Endothelial cell of umbilical vein (primary cell): ENCODE data around the gene FMNL2.

ENCODE experiments used
- FOS ChIP-seq: IDR thresholded peaks from 2 replicates; pipeline ENCODE4 v1.6.1; 2011; ENCODE audit warnings: mild to moderate bottlenecking, low read length, moderate library complexity, borderline replicate concordance; ENCODE audit not compliant: insufficient read depth
- GATA2 ChIP-seq: IDR thresholded peaks from 2 replicates; pipeline ENCODE4 v1.7.0; 2011; ENCODE audit warnings: low read depth, mild to moderate bottlenecking, moderate library complexity, mixed read lengths, low read length; ENCODE audit not compliant: insufficient read length, insufficient read depth
- MYC ChIP-seq: IDR thresholded peaks from one replicate; pipeline ENCODE4 v1.6.1; 2011; ENCODE audit warnings: mild to moderate bottlenecking, low read depth, low read length
- POLR2AphosphoS5 ChIP-seq: IDR thresholded peaks from 2 replicates; pipeline ENCODE4 v1.6.1; 2012; ENCODE audit warnings: low read depth, mild to moderate bottlenecking, control low read depth, low read length, moderate library complexity; ENCODE audit not compliant: insufficient read depth
- TF ChIP-seq, protein P1 (sequence below), 2 donors: IDR thresholded peaks; 1 replicate in 1 of 2; 2 replicates in 1 of 2; pipeline ENCODE4 v1.5.1; 2011; ENCODE audit warnings: low read length in 2 of 2, mild to moderate bottlenecking in 2 of 2, moderate library complexity in 2 of 2, control low read depth in 1 of 2, inconsistent platforms in 1 of 2, low read depth in 1 of 2; ENCODE audit not compliant: insufficient read depth in 1 of 2; ENCODE audit errors: extremely low read depth in 1 of 2

- TF ChIP-seq, protein P1, sequence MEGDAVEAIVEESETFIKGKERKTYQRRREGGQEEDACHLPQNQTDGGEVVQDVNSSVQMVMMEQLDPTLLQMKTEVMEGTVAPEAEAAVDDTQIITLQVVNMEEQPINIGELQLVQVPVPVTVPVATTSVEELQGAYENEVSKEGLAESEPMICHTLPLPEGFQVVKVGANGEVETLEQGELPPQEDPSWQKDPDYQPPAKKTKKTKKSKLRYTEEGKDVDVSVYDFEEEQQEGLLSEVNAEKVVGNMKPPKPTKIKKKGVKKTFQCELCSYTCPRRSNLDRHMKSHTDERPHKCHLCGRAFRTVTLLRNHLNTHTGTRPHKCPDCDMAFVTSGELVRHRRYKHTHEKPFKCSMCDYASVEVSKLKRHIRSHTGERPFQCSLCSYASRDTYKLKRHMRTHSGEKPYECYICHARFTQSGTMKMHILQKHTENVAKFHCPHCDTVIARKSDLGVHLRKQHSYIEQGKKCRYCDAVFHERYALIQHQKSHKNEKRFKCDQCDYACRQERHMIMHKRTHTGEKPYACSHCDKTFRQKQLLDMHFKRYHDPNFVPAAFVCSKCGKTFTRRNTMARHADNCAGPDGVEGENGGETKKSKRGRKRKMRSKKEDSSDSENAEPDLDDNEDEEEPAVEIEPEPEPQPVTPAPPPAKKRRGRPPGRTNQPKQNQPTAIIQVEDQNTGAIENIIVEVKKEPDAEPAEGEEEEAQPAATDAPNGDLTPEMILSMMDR (IDR thresholded peaks at IDR 0.05; ENCODE audit: extremely low read depth in 1 of 2, insufficient read depth in 1 of 2, low read depth in 1 of 2, low read length in 2 of 2): no peak
- TF ChIP-seq MYC (no peak), POLR2AphosphoS5 (no peak), FOS (no peak), GATA2 (no peak)
Observed at GRCh38 chr2:152651834-152652233, 316.9 kb downstream of the FMNL2 start.
